ENCODE results near the gene FMO1. TPM values are rescaled to one million over a fixed set of nuclear protein-coding genes. Genes with fewer than 3 reads are reported as not detected.

Gene FMO1
- total and polyA plus RNA-seq, 2 donors (not counting 1 experiment from before 2014, with no cell fraction given): 0.48 TPM; not detected in 1

- intact Hi-C loops (cut with micrococcal nuclease): no loop called here
- no peak overlapping the region for H3K9ac ChIP-seq (ENCODE audit: low read length)
- H3K4me2 ChIP-seq (replicated peaks; ENCODE audit: low read depth, low read length, poor library complexity, severe bottlenecking): no peak overlapping the region
- no peak overlapping the region for H3K4me3 ChIP-seq (ENCODE audit: control extremely low read depth in 1 of 5, extremely low read depth in 1 of 5, insufficient read depth in 1 of 5, low read depth in 2 of 5, low read length in 4 of 5)
- no peak for DNase-seq
- Mint-ChIP-seq H3K27me3 (peaks cover 26% of the 10 kb centered on the region), H3K27ac (no peak overlapping the region), H3K9me3 (ENCODE audit: insufficient read depth) (no peaks in the 10 kb centered on the region), H3K4me1 (peaks cover 22% of the 10 kb centered on the region), H3K4me3 (no peak overlapping the region)
- TF ChIP-seq EZH2 (IDR thresholded peaks at IDR 0.05; ENCODE audit: borderline replicate concordance, insufficient read depth, low read depth, low read length, poor library complexity, severe bottlenecking): no peak
- TF ChIP-seq CTCF (IDR thresholded peaks at IDR 0.05): no peak
- WGBS (ENCODE audit: insufficient coverage): no CpG with 5 or more reads among the region's 3 CpGs
- no peak overlapping the region for H2AFZ ChIP-seq (ENCODE audit: insufficient read depth, low read depth, low read length, poor library complexity, severe bottlenecking)
- H3K36me3 ChIP-seq (replicated peaks in 1 of 2; ENCODE audit: control extremely low read depth in 1 of 2, control insufficient read depth in 1 of 2, extremely low read depth in 1 of 2, insufficient read depth in 2 of 2, low read length in 1 of 2): no peaks in the 10 kb centered on the region
- no peak overlapping the region for H3K27ac ChIP-seq (ENCODE audit: low read length in 2 of 2)
- H3K27me3 ChIP-seq (replicated peaks in 1 of 4; ENCODE audit: control extremely low read depth in 1 of 4, control insufficient read depth in 3 of 4, insufficient read depth in 4 of 4, low read length in 3 of 4): peaks cover 0 to 10% (median 3%) of the 10 kb centered on the region in 4 experiments
- no peak for ATAC-seq (ENCODE audit: low read depth)
- no peaks in the 10 kb centered on the region for H3K9me3 ChIP-seq (ENCODE audit: control extremely low read depth in 1 of 3, control insufficient read depth in 2 of 3, insufficient read depth in 1 of 3, low read length in 2 of 3)
- H4K20me1 ChIP-seq (ENCODE audit: control insufficient read depth, insufficient read depth, low read length, poor library complexity, severe bottlenecking): no peaks in the 10 kb centered on the region
- peaks cover 14 to 19% of the 10 kb centered on the region in 2 donors for H3K4me1 ChIP-seq (ENCODE audit: control insufficient read depth in 2 of 2, insufficient read depth in 2 of 2, low read length in 2 of 2)
- CTCF ChIA-PET: interaction anchor here (0.6 to 10.5 kb wide), 3 partner anchors 24 to 1229 kb away, joined by 4 to 144 read pairs (median 4); partner anchors contain the start of gene FMO4
- H3K79me2 ChIP-seq (ENCODE audit: control insufficient read depth, insufficient read depth, low read length): no peaks in the 10 kb centered on the region
- POLR2A ChIA-PET: no interaction called here
Observed at GRCh38 chr1:171250263-171250662, 2.0 kb downstream of the FMO1 start.

GRCh38 chr1:171251042-171251951, 3.0 kb downstream of the FMO1 start:
- no peaks in the 10 kb centered on the region for H4K20me1 ChIP-seq (ENCODE audit: control insufficient read depth, insufficient read depth, low read length, poor library complexity, severe bottlenecking)
- ChIA-PET POLR2A (interaction anchor here (0.6 kb wide), 1 partner anchor 176 kb away, joined by 3 read pairs; no protein-coding TSS in a partner anchor), CTCF (interaction anchor here (2.1 to 10.5 kb wide), 2 partner anchors 25 to 64 kb away, joined by 4 to 144 read pairs; partner anchors contain the start of gene FMO4)
- peak overlapping the region; percentile 66 for H3K9ac ChIP-seq (ENCODE audit: low read length)
- no peaks in the 10 kb centered on the region for H3K79me2 ChIP-seq (ENCODE audit: control insufficient read depth, insufficient read depth, low read length)
- peaks cover 14 to 19% of the 10 kb centered on the region in 2 donors for H3K4me1 ChIP-seq (ENCODE audit: control insufficient read depth in 2 of 2, insufficient read depth in 2 of 2, low read length in 2 of 2)
- peak overlapping the region; percentile 49 to 63 (median 58) for H3K4me3 ChIP-seq (ENCODE audit: control extremely low read depth in 1 of 5, extremely low read depth in 1 of 5, insufficient read depth in 1 of 5, low read depth in 2 of 5, low read length in 4 of 5)
- H3K27me3 Mint-ChIP-seq: peaks cover 29% of the 10 kb centered on the region
- TF ChIP-seq CTCF (IDR thresholded peaks at IDR 0.05) (peak; percentile 57), EZH2 (IDR thresholded peaks at IDR 0.05; ENCODE audit: borderline replicate concordance, insufficient read depth, low read depth, low read length, poor library complexity, severe bottlenecking) (no peak)
- peaks cover 22% of the 10 kb centered on the region for H3K4me1 Mint-ChIP-seq
- H3K9me3 Mint-ChIP-seq (ENCODE audit: insufficient read depth): no peaks in the 10 kb centered on the region
- ATAC-seq (ENCODE audit: low read depth): peak; percentile 63
- peaks cover 0 to 10% (median 3%) of the 10 kb centered on the region in 4 experiments for H3K27me3 ChIP-seq (replicated peaks in 1 of 4; ENCODE audit: control extremely low read depth in 1 of 4, control insufficient read depth in 3 of 4, insufficient read depth in 4 of 4, low read length in 3 of 4)
- intact Hi-C loops (cut with micrococcal nuclease): no loop called here
- peak overlapping the region; percentile 75 for H2AFZ ChIP-seq (ENCODE audit: insufficient read depth, low read depth, low read length, poor library complexity, severe bottlenecking)
- peak overlapping the region; percentile 91 for H3K4me3 Mint-ChIP-seq
- H3K9me3 ChIP-seq (ENCODE audit: control extremely low read depth in 1 of 3, control insufficient read depth in 2 of 3, insufficient read depth in 1 of 3, low read length in 2 of 3): no peaks in the 10 kb centered on the region
- H3K36me3 ChIP-seq (replicated peaks in 1 of 2; ENCODE audit: control extremely low read depth in 1 of 2, control insufficient read depth in 1 of 2, extremely low read depth in 1 of 2, insufficient read depth in 2 of 2, low read length in 1 of 2): no peaks in the 10 kb centered on the region
- WGBS (ENCODE audit: insufficient coverage): 13% methylated on average over 34 of the region's 34 CpGs
- H3K4me2 ChIP-seq (replicated peaks; ENCODE audit: low read depth, low read length, poor library complexity, severe bottlenecking): peak overlapping the region; percentile 72
- peak overlapping the region in 1 of 2 donors; percentile 50 for H3K27ac ChIP-seq (ENCODE audit: low read length in 2 of 2)
- peak; percentile 52 for DNase-seq
- peak overlapping the region; percentile 54 for H3K27ac Mint-ChIP-seq

All from B cell (primary cell).